NCI-H2029 treated with DMSO at 0.1 percent for 48 hours (cell line): ENCODE data around the gene PIP5K1C.
"Not testable (repeated sequence)": the region's sequence is repeated elsewhere in the genome, so short reads cannot be mapped to it uniquely, and the experiment has no call there.

ENCODE experiments used
- DNase-seq: peaks from one replicate; lab custom pipeline; 2025; lab: John Stamatoyannopoulos, UW

Gene PIP5K1C

DNA sequence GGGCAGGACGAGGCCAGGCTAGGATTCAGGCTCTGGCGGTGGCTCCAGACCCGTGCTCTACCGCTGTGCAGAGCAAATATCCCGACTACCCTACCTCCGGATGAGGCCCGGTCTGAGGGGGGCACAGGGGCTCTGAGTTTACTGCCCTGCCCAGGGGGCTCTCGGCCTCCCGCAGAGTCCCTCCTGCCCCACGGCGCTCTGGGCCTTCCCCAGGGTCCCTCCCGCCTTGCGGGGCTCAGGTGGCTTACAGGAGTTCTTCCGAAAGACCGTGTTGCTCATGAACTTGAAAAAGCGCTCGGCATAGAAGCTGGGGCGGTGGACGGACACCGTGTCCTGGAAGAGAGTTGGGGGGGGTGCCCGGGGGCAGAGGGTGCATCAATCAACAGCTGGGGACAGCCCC is 54.5 kb downstream of the PIP5K1C start:
- DNase-seq: no peak

DNA sequence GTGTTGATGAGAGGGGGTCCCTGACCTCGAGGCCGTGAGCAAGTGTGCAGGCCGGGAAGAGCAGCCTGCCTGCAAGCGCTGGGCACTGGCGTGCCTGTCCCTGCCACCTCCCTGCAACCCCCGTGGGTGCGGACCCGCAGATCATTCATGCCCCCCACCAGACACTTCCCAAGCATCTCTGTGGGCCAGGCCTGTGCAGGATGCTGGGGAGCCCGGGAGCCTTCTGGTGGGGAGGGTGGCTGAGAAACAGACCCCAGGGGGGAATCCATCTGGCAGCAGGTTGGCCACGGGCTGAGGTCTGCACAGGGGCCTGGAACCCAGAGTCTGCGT is 55.2 kb downstream of the PIP5K1C start:
- no peak for DNase-seq

DNA sequence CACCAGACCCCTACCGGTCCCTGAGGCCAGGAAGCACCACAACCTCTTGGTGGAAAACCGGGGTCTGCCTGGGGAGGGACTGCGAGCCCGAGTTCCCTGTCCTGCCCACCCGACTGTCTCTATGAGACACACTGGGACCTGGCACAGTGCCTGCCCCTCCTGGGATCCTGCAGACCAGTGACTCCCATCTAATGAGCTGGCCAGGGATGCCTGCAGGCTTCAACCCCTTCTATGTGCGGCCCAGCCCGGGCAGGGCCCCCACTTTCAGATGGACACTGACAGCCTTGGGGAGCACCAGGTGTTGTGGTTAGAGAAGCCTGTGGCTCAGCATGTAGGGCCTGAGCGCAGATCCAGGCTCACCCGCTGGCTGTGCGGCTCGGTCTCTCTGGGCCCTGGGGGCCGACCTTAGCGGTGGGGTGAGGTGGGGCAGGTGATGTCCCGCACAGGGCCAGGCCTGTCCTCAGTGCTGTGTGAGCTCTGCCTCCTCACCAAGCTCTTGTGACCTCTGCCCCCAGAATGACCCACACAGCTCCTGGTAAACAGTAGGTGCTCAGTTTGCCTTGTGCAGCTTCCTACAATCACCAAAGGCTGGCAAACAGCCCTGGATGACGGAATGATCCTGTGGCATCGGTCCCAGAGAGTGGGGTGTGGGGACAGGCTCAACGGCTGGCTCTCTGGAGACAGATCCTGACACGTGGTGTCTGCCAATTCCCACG is 55.8 kb downstream of the PIP5K1C start:
- DNase-seq: no peak

DNA sequence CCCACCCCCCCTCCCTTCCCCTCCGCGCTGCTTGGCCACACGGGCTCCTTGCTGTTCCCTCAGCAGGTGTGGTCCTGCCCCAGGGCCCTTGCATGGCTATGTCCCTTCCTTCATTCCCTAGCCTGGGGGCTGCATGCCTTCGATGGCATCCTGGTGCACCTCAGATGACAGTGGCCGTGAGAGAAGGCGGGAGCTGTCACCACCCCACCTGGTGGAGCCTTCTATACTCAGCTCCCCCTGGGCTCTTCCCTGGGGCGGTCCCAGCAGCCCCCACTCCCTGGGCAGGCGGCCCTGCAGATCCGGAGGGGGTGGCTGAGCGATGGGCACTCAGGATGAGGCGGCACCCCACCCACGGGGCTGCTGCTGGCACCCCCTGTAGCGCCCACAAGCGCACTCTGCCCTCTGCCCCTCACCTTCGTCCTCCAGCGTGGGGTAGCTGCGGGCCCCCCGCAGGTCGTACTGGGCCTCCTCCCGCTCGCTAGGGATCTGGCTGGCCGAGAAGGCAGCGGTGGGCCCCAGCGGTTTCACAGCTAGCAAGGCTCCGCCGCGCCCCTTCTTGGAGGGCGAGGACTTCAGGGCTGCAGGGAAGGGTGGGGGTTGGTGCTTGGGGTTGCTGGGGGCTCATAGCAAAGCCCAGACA is 56.5 kb downstream of the PIP5K1C start:
- no peak for DNase-seq

DNA sequence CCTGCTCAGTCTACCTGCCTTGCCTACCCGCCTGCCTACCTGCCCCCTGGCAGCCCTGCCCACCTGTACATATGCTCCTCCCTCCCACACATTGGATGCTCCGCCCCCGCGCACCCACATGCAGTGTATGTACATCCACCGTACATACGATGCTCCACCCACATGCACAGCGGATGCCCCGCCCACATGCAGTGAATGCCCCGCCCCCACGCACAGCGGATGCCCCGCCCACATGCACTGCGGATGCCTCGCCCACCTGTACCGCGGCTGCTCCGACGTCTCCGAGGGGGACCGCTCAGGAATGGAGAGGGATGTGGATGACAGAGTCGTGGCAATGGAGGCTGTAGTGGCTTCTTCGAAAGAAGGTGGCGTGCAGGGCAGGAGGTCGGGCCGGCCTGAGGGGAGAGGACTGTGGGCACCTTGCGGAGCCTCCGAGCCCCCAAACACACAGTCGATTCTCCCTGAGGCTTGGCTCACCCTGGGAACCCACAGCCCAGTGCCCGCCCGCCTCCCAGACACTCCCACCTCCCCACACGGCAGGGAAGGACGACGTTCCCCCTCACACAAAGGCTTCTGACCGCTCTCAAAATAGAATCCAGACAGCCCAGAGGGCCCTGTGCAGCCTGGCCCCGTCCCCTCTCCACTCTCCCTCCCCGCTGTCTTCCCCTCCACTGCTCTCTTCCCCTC is 57.1 kb downstream of the PIP5K1C start:
- no peak for DNase-seq

DNA sequence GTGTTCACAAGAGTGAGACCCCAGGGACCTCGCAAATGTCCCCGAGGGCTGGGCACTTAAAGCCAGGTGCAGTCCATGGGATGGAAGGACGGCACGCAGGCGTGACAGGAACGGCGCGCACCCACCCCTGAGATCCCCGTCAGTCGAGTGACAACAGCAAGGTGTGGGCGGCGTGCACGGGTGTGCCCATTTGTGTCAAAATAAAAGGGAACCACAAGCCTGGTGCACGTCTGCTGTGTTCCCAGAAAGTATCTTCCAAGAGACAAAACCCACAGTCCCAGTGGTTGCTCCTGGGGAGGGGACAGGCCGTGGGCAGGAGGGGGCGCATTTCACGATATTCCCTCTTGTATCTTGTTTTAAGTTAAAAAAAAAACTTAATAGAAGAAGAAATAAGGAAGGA is 58.0 kb downstream of the PIP5K1C start:
- no peak for DNase-seq

DNA sequence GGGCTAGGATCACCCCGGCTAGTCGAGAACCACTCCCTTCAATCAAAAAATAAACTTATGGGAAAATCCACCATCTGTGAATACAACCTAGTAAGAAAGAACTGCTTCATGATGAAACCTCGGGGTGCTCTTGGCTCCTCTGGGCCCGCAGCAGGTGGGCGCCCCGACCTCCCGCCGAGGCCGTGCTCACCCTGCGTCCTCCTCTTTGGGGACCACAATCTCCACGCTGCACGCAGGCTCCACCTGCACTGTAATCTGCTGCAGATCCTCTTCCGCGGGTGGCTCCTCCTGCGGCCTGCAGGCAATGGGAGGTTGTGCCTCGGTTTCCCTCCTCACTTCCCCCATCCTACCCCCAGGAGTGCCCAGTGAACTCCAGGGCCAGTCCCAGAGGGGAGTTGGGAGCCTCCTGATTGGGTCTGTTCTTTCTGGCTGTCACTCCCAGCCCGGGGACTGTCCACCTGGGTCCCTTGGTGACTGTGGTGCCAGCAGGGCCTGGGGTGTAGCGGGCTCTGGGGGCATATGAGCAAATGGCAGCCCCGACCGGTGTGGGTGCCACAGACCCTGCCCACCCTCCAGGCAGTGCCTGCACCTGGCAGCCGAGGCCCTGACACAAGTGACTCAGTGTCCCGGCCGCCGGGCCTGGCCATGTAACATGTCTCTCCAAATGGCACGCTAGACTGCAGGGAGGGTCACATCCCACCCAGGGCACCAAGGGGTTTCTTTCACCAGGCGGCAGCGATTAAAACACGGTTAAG is 58.6 kb downstream of the PIP5K1C start:
- no peak for DNase-seq

DNA sequence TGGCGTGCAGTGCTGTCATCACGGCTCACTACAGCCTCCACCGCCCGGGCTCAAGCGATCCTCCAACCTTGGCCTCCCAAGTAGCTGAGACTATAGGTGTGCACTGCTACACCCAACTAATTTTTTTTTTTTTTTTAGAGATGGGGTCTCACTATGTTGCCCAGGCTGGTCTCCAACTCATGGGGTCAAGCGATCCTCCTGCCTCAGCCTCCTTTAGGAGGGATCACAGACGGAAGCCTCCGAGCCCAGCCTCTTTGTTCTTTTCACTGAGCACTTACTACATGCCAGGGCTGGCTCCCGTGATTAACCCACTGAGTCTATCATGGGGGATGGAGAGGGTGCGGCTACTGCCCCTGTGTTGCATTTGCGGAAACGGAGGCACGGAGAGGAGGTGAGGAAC is 60.8 kb downstream of the PIP5K1C start:
- DNase-seq: no peak

DNA sequence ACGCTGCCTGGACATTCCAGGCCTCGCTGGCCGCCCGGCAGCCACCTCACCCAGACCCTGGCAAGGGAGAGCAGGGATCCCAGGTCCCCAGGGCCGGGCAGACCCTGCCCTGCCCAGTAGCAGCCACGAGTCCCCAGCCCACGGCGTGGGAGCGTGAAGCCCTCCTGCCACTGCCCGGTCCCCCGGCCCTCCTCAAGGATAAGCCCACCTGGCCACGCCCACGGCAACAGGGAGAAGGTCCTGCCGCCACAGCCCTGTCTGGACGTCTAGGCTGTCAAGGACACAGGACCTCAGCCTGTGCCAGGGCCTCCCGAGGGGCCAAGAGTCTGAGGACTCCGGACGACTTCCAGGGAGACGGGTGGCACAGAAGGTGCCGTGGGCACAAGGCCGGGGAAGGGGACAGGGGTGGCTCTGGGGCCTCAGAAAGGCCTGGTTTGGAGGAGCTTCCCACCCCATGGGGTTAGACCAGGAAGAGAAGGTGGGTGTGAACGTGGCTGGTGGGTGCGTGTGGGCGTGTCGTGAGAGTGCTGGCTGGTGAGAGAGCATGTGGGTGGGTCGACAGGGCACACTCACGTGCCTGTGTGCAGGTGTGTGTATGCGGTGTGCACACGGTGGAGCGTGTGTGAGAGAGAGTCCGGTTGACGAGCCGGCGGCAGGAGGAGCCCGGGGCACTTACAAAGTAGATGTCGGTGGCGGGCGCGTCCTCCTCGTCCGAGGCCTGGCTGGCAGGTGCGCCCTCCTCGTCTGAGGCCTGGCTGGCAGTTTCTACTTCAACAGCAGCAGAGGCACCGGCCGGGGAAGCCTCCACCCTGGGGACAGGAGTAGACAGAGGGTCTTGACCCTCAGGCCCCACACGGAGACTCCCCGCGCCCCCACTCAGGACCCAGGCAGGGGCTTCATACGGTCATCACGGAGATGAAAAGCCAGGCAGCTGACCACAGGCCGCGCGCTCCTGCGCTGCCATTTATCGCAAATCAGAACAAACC is 61.8 kb downstream of the PIP5K1C start:
- no peak for DNase-seq

DNA sequence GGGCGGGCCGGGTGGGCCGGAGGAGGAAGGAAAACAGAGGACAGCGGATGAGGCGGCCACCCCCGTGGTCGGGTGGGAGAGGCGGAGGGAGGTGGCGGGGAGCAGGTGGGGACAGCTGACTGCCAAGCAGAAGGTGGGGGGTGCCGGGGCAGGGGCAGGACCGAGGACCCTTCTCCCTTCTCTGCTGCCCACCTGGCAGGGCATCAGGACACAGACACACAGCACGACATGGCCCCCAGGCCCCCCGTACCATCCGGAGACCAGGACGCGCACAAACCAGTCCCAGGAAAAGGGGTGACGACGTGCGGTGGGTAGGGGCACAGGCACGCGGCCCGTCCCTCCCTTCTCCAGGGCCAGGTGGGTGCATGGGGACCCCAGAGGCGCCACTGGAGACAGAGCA is 62.6 kb downstream of the PIP5K1C start:
- no peak for DNase-seq

DNA sequence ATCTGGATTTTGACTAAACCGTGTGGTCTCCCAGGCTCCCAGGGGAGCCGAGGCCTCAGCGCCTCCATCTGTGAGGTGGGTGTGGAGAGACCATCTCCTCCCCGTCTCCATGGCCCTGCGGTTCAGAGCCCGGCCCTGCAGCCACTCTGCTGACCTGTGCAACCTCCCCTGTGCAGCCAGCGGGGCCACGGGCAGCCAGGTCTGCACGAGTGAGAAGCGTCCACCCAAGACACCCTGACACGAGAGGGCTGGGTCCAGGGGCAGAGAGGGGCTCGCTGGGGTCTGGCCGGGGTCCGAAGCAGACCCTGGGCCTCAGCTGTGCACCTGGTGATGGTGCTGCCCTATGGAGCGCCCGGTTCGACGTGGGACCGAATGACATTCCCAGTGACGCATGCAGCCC is 63.3 kb downstream of the PIP5K1C start:
- no peak for DNase-seq

DNA sequence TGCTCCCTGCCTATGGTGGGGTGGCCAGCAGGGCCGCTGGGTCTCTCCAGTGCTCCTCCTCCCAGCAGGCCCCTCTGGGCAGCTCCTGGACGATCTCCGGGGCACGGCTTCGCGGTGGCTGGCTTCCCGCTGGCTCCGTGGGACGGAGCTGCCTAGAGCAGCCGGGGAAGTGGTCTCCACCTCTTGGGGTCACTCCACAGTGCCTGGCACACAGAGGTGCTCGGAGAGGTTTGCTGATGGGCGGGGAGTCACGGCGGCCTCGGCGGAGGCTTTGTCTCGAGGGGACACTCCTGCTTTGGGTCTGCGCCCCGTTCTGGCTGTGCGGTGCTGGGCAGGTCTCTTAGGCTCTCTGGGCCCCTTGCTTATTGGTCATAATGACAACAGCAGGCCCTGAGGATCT is 63.8 kb downstream of the PIP5K1C start:
- no peak for DNase-seq

DNA sequence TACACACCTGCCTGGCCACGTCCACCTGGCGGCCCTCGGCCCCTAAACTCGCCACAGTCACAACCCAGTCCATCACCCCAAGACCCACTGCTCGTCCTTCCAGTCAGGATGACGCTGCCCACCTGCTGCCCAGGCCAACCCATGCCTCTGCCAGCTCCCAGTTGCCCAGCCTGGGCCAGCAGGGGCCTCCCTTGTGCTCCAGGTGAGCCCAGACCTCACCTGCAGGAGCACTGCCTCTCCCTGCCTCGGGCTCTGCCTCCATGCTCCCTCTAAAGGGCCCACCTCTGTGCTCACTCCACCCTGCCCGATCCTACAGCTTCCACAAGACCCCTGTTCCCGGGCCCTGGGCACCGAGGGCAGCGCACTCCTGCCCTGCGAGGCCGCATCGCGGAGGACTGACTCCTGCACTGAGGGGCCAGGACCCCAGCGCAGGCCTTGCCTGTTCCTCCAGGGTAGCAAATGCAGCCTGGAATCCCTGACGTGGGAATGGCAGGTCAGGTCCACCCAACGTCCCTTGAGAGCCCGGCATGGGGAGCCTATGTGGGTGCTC is 65.7 kb downstream of the PIP5K1C start:
- DNase-seq: no peak

DNA sequence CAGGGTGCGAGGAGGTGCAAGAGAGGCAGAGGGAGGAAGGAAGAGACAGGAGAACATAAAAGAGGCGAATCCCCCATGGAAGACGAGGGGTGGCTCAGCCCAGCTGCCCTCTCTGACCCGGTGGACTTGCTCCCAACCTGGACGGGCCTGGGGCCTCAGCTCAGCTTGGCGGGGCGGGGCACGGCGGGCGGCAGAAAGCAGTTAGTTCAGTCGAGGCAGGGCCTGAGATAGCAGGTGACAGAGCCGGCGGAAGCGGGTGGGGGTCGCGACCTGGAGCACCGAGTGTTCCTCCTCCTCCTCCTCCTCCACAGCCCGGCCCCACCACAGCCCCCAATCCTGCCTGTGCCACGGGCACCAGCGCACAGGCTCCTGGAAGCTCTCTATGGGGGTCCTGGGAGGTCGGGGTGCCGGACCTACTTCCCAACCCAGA is 66.7 kb downstream of the PIP5K1C start:
- no peak for DNase-seq

DNA sequence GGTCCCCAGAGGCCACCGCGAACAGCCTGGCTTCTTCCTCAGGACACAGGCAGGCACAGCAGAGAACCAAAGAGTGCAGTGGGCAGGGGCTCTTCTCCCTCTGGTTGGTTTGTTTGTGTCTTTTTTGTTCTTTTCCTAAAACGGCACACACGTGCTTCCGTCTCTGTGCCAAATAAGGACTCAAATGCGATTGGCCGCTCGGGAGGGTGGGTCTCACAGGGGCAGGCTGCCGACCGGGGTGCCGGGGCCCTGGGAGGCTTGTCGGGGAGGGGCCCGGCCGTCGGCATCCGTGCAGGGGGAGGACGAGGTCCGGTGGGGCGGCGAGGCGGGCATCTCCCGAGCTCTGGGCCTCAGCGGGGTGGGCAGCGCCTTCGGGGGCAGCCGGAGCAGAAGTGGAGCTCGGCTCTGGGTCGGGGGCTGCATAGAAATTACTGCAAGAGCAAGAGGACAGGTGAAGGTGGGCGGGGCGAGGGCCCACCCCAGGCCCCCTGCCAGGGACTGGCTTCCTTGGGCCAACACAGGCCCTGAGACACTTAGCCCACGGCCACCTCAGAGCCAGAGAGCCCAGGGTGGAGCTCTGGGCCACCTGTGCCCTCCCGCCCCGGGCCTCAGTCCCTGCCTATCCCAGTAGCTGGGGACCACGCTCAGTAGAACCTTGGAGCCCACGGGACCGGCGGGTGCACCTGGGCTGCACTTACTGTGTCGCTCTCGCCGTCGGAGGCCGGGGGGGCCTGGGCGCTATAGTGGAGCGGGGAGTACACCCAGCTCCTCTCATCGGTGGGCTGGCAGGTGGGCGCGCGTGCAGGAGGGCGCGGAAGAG is 67.3 kb downstream of the PIP5K1C start:
- DNase-seq: no peak

DNA sequence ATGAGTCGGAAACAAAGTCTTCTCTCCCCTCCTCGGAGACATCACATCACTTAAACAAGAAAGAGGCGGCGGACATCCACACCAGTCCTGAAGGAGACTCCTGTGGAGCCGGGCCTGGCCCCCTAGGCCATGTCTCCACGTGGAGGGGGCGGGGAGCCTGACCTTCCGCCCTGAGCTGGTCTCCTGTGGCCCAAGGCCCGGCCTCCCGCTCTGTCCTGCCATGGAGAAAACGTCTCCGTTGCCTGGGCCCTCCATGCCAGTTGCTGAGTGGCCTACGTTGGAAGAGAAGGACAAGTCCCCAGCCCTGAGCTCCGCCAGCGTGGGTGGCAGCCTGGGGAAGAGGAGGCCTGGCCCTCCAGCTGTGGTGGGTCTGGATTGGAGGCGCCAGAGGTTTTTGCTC is 68.2 kb downstream of the PIP5K1C start:
- no peak for DNase-seq

DNA sequence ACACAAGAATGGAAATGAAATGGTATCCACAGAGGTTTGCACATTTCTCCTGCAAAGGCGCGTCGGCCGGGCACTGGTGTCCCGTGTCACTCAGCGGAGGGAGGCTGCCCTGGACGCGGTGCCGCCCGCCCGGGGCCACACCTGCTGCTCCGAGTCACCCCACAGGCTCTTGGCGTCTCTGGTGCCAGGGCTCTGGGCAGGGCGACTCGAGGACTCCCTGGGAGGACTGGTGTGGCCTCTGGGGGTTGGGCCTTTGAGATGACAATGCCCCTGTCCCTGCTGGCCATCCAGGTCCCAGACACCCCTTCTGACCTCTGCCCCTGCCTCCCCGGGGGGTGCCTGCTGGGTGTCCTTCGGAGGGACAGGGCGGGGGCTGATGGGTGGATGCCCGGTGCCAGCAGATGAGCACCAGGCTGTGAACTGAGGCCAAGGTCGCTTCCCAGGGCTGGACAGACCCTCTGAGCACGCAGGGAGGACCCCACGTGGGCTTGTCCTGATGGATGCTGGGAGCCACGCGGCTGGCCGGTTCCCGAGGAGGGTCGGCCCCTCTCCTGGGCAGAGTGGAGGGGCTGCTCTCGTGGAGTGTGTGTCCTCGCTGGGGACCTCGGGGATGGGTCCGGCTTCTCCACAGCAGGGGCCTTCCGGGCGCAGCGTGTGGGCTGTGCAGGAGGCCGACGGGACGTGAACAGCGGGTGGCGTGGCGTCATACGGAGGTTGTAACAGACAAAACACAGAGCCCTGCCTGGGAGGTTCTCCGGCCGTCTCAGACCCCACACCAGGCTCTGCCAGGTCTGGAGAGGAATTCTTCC is 69.0 kb downstream of the PIP5K1C start:
- no peak for DNase-seq

DNA sequence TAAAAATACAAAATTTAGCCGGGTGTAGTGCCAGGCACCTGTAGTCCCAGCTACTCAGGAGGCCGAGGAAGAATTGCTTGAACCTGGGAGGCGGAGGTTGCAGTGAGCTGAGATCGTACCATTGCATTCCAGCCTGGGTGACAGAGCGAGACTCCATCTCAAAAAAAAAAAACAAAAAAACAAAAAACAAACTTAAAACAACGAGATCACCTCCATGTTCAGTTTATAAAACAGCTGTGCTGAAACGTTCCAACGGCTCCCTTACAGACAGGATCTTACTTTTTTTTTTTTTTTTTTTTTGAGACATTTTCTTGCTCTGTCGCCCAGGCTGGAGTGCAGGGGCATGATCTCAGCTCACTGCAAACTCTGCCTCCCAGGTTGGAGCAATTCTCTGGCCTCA is 71.5 kb downstream of the PIP5K1C start:
- DNase-seq: not testable (repeated sequence)

DNA sequence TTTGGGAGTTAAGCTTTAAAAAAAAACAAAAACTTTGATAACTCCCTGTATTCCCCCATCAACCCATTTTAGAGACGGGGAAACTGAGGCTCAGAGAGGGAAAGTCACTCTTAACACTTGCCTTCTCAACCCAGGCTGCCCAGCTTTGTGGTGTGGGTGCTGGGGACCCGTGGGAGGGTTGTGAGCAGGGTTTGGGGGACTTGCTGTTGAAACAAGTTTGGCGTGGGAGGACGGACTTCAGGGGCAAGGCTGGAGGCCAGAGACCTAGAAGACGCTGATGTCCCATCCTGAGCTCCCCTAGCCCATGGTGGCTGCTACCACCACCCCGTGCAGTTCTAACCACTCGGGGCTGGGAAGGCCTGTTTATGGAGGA is 72.9 kb downstream of the PIP5K1C start:
- DNase-seq: no peak
